Measurements from ENCODE around the gene SEMA4D. TPM values are rescaled to one million over a fixed set of nuclear protein-coding genes. Genes with fewer than 3 reads are reported as not detected.

SEMA4D gene
- total RNA-seq, 4 donors from 2014 or later, result 7.9 to 14.1 (median 10.6) TPM

GRCh38 chr9:89441655-89441970, 56.3 kb downstream of the SEMA4D start:
- no peak for DNase-seq (ENCODE audit: extremely low spot score)
- Histone ChIP-seq H3K27me3 (no peaks in the 10 kb centered on the region), H3K27ac (replicated peaks in 1 of 4) (no peak overlapping the region), H3K4me3 (no peak overlapping the region), H3K36me3 (no peaks in the 10 kb centered on the region), H3K4me1 (peaks cover 9 to 34% (median 24%) of the 10 kb centered on the region in 4 donors), H3K9me3 (no peaks in the 10 kb centered on the region)
- intact Hi-C loops (cut with DNase I), result loop anchor here (10.0 kb wide), 1 partner anchor 53 kb away; the partner anchor contains the start of gene SEMA4D
- no peak for TF ChIP-seq CTCF (IDR thresholded peaks at IDR 0.05)
- TF ChIP-seq EP300 (IDR thresholded peaks at IDR 0.05), result no peak
- TF ChIP-seq POLR2AphosphoS5 (IDR thresholded peaks at IDR 0.05), result no peak
- TF ChIP-seq POLR2A (IDR thresholded peaks at IDR 0.05; ENCODE audit: low read depth), result no peak
- 76% methylated on average over 3 of the region's 3 CpGs for WGBS

- Histone ChIP-seq H3K4me1 (peaks cover 8 to 36% (median 24%) of the 10 kb centered on the region in 4 donors), H3K4me3 (no peak overlapping the region), H3K27me3 (no peaks in the 10 kb centered on the region), H3K27ac (replicated peaks in 1 of 4) (no peak overlapping the region), H3K9me3 (no peaks in the 10 kb centered on the region), H3K36me3 (no peaks in the 10 kb centered on the region)
- TF ChIP-seq POLR2AphosphoS5 (IDR thresholded peaks at IDR 0.05), result no peak
- TF ChIP-seq EP300 (IDR thresholded peaks at IDR 0.05), result no peak
- TF ChIP-seq CTCF (IDR thresholded peaks at IDR 0.05), result no peak
- TF ChIP-seq POLR2A (IDR thresholded peaks at IDR 0.05; ENCODE audit: low read depth), result no peak
- DNase-seq (ENCODE audit: extremely low spot score), result no peak
- 87% methylated on average over 14 of the region's 16 CpGs for WGBS
- intact Hi-C loops (cut with DNase I), result loop anchor here (10.0 kb wide), 1 partner anchor 54 kb away; the partner anchor contains the start of gene SEMA4D
Observed at GRCh38 chr9:89440951-89441654, 56.8 kb downstream of the SEMA4D start.

DNA sequence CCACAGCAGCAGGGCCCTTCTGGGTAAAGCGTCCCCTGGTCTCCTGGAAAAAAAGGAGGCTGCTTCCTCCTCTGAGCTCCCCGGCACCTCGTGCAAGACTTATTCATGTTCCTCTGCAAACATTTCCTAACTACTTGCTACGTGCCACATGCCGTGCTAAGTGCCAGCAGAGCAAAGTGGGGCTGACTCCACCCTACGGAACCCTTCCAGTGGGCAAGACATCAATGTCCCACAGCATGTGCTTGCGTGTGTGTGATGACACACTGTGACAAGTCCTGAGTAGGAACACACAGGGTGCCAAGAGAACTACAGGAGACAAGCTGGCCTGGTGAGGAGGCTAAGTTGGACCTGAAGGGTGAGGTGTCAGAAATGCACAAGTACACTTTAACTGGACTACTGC, 57.4 kb downstream of the SEMA4D start:
- peaks cover 6 to 40% (median 27%) of the 10 kb centered on the region in 4 donors for H3K4me1 ChIP-seq
- no peaks in the 10 kb centered on the region for H3K36me3 ChIP-seq
- WGBS, result 77% methylated on average over 7 of the region's 7 CpGs
- DNase-seq (ENCODE audit: extremely low spot score), result no peak
- no peak overlapping the region for H3K27ac ChIP-seq (replicated peaks in 1 of 4)
- intact Hi-C loops (cut with DNase I), result loop anchor here (10.0 kb wide), 1 partner anchor 54 kb away; the partner anchor contains the start of gene SEMA4D
- H3K27me3 ChIP-seq, result no peaks in the 10 kb centered on the region
- no peaks in the 10 kb centered on the region for H3K9me3 ChIP-seq
- H3K4me3 ChIP-seq, result no peak overlapping the region
- peak in 1 of 2 donors; percentile 25 for TF ChIP-seq POLR2AphosphoS5 (IDR thresholded peaks at IDR 0.05)
- no peak for TF ChIP-seq EP300 (IDR thresholded peaks at IDR 0.05)

DNA sequence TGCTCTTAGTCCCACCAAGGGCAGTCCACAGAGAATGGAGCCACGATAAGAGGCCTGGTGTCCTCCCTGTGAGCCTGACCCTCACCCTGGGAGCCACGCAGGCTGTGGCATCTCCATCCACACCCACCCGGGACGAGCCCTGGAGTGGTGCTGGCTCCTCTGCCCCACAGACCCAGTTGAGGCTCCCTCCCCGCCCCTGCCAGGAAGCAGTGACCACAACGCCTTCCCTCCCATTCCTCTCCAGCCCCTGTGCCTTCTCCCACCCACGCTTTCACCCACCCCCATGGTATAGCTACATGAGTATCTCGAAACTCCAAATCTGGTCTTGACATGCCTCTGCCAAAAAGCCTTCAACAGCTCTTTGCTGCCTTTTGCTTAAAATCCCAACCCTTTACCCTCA, 57.9 kb downstream of the SEMA4D start:
- Histone ChIP-seq H3K27ac (replicated peaks in 1 of 4) (no peak overlapping the region), H3K4me1 (peaks cover 6 to 40% (median 29%) of the 10 kb centered on the region in 4 donors), H3K4me3 (no peak overlapping the region), H3K36me3 (no peaks in the 10 kb centered on the region), H3K27me3 (no peaks in the 10 kb centered on the region), H3K9me3 (no peaks in the 10 kb centered on the region)
- TF ChIP-seq EP300 (IDR thresholded peaks at IDR 0.05), result no peak
- no peak for TF ChIP-seq POLR2A (IDR thresholded peaks at IDR 0.05; ENCODE audit: low read depth)
- TF ChIP-seq CTCF (IDR thresholded peaks at IDR 0.05), result no peak
- no peak for TF ChIP-seq POLR2AphosphoS5 (IDR thresholded peaks at IDR 0.05)
- no peak for DNase-seq (ENCODE audit: extremely low spot score)
- intact Hi-C loops (cut with DNase I), result loop anchor here (10.0 kb wide), 1 partner anchor 55 kb away; the partner anchor contains the start of gene SEMA4D
- 83% methylated on average over 7 of the region's 8 CpGs for WGBS

- no peak for DNase-seq (ENCODE audit: extremely low spot score)
- Histone ChIP-seq H3K27me3 (no peaks in the 10 kb centered on the region), H3K4me3 (no peak overlapping the region), H3K9me3 (no peaks in the 10 kb centered on the region), H3K27ac (replicated peaks in 1 of 4) (no peak overlapping the region), H3K4me1 (peaks cover 6 to 40% (median 27%) of the 10 kb centered on the region in 4 donors), H3K36me3 (no peaks in the 10 kb centered on the region)
- intact Hi-C loops (cut with DNase I), result no loop called here
- TF ChIP-seq POLR2AphosphoS5 (IDR thresholded peaks at IDR 0.05) (no peak), POLR2A (IDR thresholded peaks at IDR 0.05; ENCODE audit: low read depth) (no peak), EP300 (IDR thresholded peaks at IDR 0.05) (no peak), CTCF (IDR thresholded peaks at IDR 0.05) (no peak)
- 89% methylated on average over 10 of the region's 10 CpGs for WGBS
Observed at GRCh38 chr9:89439571-89439970, 58.3 kb downstream of the SEMA4D start.
